Stimulated activated CD4-positive, alpha-beta T cell treated with anti-CD3 and anti-CD28 coated beads, Interleukin-2, amount 100 ng/mL, for 48 hours (primary cell): Measurements from ENCODE around the gene B4GALT5.
A peak's percentile ranks its signal among the peaks of the same experiment; 100 is the strongest.
"Not testable (repeated sequence)": the region's sequence is repeated elsewhere in the genome, so short reads cannot be mapped to it uniquely, and the experiment has no call there.

Experiments used
- DNase-seq, 2 donors: peaks; one replicate each; pipeline ENCODE4 v3.0.0-alpha.2; 2020

B4GALT5 gene

GRCh38 chr20:49713753-49714712, at the start of gene B4GALT5:
TSS of gene B4GALT5 (minus strand) at chr20:49713878. CDS start at chr20:49713690, 188 bp downstream.
- DNase-seq = peak; percentile 52 to 61

- no peak for DNase-seq
Observed at GRCh38 chr20:49762940-49763766, 49.5 kb upstream of the B4GALT5 start.

DNA sequence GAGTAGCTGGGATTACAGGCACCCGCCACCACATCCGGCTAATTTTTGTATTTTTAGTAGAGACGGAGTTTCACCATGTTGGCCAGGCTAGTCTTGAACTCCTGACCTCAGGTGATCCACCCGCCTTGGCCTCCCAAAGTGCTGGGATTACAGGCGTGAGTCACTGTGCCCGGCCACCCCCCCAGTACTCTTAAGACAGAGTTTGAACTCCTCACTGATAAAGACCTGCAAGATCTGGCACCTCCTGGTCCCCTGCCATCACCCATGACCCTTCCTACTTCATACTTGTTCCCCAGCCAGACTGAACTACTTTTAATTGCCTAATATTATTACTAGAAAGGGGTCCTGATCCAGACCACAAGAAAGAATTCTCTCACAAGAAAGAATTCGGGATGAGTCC, 48.2 kb upstream of the B4GALT5 start:
- not testable (repeated sequence) for DNase-seq

DNA sequence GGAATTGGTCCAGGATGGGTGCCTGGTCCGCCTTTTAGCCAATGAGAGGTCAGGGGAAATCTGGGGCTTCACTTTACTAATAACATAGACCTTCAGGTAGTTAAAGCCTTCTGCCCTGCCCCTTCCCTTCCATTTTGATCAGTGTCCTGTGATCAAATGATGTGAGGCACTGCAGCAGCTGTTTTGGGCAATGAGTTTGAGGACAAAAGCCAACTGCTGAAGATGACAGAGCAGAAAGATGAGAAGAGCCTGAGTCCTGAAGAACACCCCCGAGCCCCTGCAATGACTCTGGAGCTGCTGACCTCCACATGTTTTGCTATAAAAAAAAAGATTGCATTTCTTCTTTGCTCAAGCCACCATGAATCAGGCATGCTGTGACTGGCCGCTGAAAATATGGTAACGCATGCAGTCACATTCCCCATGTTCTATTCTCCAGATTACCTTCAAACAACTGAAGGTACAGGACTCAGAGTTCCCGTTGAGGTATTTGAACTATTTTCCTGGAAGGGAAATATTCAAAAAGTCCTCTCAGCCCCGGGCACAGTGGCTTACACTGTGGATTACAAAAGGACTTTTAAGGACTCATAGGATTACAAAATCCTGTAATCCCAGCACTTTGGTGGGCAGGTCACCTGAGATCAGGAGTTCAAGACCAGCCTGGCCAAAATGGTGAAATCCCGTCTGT, 45.7 kb upstream of the B4GALT5 start:
- DNase-seq = no peak

DNA sequence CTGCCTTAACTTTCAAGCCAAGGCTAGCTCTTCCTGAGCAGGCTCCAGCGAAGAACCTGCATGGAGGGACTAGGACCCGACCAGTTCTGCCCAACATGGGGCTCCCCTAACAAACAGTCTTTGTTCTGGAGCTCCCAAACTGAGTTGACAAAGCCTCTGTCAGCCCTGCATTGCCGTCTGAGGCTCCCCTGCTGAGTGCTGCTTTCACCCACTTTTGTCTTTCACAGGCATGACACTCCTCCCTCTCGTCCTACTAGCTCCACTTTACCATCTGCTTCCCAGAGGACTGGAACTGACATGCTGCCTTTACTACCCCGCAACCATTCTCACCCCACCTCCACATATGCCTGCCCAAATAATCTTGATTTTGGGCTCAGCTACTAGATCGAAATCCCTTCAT, 45.1 kb upstream of the B4GALT5 start:
- DNase-seq = no peak

- no peak for DNase-seq
Observed at GRCh38 chr20:49757597-49757996, 43.9 kb upstream of the B4GALT5 start.

GRCh38 chr20:49756241-49756640, 42.6 kb upstream of the B4GALT5 start:
- DNase-seq = no peak

- DNase-seq = no peak
Observed at GRCh38 chr20:49754596-49754995, 40.9 kb upstream of the B4GALT5 start.

- DNase-seq = no peak
Observed at GRCh38 chr20:49753133-49753532, 39.5 kb upstream of the B4GALT5 start.

- DNase-seq = no peak
Observed at GRCh38 chr20:49752201-49752903, 38.7 kb upstream of the B4GALT5 start.

GRCh38 chr20:49751397-49751736, 37.7 kb upstream of the B4GALT5 start:
- DNase-seq = no peak

DNA sequence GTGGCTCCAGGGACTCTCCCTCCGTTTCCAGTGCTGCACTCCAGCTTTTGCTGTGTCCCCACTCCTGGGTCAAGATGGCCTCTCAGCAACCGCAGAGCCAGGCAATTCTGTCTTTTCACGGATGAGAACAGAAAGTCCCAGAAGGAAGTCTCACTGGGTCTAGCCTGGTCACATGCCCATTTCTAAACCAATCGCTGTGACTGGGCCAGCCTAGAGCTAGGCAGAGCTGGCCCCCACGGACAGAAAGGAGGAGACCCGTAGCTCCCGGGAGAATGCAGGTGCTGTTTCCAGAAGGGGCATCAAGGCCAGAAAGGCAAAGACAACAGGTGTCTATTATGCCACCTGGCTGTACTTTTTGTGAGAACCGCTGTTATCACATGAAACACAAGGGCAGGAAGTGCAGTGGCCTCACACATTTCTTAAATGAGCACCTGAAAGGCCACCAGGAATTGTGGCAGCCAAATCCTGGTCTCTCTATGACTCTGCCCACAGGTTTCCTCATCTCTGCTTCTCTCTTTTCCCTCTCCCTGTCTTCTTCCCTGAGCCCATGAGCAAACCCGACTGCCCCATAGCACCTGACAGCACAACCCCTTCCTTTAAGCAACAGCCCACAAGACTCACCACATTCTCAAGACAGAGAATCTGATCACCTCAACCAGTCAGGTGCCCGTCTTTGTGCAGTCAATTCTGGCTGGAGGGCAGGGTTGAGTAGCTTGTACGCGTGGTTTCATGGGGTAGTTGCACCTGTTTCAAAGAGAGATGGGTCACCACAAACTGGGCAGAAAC, 37.1 kb upstream of the B4GALT5 start:
- no peak for DNase-seq

DNA sequence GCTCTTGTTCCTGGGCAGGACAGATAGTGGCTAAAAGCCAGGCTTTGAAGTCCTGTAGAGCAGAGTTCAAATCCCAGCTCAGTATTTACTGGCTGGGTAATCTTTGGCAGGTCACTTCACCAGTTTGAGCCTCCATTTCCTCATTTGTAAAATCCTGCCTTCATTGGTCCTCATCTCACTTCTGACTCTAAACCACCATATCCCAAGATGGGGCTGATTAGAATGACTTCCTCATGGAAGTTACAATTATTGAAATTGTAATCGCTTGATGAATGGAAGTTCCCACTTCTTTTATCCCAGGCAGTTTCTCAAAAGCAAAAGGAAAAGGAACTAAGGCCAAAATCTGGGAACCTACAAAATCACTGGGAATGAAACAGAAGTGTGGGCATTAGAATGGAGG, 35.9 kb upstream of the B4GALT5 start:
- DNase-seq = no peak

- no peak for DNase-seq
Observed at GRCh38 chr20:49748525-49748838, 34.8 kb upstream of the B4GALT5 start.

GRCh38 chr20:49747707-49748524, 34.2 kb upstream of the B4GALT5 start:
- DNase-seq = no peak

- no peak for DNase-seq
Observed at GRCh38 chr20:49742948-49743347, 29.3 kb upstream of the B4GALT5 start.

- no peak for DNase-seq
Observed at GRCh38 chr20:49741977-49742376, 28.3 kb upstream of the B4GALT5 start.

DNA sequence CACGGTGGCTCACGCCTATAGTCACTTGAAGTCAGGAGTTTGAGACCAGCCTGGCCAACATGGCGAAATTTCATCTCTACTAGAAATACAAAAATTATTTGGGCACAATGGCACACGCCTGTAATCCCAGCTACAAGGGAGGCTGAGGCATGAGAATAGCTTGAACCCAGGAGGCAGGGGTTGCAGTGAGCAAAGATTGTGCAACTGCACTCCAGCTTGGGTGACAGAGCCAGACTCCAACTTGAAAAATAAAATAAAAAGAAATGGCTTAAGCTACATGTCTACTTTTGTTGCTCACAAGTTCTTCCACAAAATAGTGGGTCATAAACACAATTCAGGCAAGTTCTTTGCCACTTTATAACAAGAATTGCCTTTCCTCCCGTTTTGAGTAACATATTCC, 27.1 kb upstream of the B4GALT5 start:
- no peak for DNase-seq

GRCh38 chr20:49739042-49739441, 25.4 kb upstream of the B4GALT5 start:
- DNase-seq = no peak

- DNase-seq = no peak
Observed at GRCh38 chr20:49737260-49737659, 23.6 kb upstream of the B4GALT5 start.

- DNase-seq = no peak
Observed at GRCh38 chr20:49729780-49730179, 16.1 kb upstream of the B4GALT5 start.
